HG03442 (cell line): ENCODE data around the gene TTC16.

Experiments used
- ATAC-seq: cut with Tn5 transposase; IDR thresholded peaks from one replicate; pipeline ENCODE4 v1.9.1; 2021; ENCODE audit warnings: mild to moderate bottlenecking, moderate library complexity; ENCODE audit not compliant: unreplicated experiment

Gene TTC16

DNA sequence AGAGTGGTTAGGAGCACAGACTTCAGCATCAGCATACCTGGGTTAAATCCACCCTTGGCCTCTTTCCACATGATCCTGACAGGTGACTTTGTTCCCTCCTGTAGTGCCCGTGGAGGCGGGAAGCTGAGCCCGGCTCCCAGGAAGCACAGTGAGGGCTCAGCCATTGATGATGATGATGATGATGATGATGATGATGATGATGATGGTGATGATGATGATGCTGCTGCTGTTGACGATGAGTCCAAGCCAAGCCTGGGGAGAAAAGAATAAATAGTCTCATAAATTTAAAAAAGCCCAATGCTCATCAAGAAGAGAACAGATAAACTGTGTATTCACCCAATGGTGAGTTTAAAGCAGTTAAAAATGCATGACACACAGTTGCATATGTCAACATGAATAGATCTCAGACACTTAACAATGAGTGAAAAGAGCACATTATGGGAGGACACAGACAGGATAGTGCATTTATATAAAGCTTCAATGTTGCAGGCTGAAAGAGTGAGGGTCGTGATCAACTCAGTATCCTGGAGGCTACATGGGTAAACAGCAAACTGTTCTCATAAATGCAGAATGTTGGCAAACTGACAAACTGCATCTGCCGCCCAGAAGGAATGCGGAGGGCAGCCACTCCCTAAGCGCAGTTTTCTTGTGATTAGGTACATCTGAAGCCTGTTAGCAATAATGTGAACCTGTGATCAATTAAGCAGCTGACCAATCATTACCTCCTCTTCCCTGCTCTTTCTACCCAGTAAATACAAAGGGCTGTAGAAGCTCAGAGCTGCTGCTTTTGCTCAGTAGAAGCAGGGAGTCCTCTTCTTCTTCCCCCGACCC is 20.8 kb upstream of the TTC16 start:
- no peak for ATAC-seq

DNA sequence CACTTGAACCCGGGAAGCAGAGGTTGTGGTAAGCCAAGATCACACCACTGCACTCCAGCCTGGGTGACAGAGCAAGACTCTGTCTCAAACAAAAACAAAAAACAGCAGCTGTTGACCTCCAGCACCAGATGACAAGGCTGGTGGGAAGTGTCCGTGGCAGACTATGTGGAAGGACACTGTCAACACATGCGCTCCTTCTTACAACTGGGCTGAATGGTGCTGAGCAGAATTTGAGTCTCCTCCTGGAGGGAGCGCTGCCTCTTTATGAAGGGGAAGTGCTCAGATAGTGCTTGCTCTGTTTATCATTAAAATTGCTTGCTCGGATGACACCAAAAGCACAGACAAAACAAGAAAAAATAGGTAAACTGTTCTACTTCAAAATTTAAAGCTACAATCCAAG is 18.3 kb upstream of the TTC16 start:
- ATAC-seq = no peak

DNA sequence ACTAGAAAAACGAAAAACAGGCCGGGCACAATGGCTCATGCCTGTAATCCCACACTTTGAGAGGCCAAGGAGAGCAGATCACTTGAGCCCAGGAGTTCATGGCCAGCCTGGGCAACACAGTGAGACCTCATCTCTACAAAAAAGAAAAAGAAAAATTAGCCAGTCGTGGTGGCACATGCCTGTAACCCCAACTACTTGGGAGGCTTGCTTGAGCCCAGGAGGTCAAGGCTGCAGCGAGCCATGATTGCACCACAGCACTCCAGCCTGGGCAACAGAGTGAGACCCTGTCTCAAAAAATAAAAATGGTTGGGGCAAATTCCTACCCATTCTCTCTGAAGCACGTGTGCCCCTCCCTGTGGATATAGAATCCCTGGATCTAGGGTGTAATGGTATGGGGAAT is 17.5 kb upstream of the TTC16 start:
- no peak for ATAC-seq

DNA sequence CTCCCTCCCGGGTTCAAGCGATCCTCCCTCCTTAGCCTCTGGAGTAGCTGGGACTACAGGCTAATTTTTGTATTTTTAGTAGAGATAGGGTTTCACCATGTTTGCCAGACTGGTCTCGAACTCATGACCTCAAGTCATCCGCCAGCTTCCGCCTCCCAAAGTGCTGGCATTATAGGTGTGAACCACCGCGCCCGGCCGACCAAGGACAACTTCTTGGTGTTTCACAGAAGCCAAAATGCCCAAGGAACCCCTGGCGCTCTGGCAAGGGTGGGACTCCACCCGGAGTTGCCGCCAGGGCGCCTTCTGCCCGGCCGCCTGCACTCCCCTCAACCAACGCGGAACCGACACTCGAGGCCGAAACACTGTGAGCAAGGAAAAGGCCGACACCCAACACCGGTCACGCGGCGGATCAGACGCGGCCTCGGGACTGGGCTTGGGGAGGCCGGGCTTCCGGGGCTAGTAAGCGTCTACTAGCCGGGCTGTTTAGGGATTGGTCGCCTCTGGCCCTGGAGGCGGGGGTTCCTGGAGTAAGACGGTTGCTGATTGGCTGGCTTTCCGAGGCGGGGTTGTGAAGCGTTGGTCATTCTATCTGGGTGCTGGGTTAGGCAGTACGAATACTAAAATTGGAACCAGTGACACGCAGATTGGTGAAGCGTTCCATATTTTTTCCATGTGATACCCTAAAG is 16.8 kb upstream of the TTC16 start:
- peak; percentile 72 for ATAC-seq

DNA sequence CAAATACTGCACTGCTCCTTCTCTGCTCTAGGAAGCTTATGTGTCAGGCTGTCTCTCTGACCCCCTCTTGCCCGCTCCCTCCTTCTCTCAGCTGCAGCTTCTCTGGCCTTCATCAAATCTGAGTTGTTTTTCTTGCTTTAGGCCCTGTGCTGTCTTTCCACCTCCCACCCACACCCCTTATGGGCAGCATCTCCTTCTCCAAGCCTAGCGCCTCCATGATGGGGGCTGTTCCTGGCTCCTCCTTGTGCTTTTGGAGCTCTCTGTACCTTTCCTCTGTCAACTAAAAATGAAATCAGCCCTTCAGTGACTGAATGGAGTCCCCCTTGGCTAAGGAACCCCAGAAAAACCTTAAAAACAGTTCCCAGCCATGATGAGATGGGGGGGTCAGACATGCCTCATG is 15.7 kb upstream of the TTC16 start:
- ATAC-seq = no peak

DNA sequence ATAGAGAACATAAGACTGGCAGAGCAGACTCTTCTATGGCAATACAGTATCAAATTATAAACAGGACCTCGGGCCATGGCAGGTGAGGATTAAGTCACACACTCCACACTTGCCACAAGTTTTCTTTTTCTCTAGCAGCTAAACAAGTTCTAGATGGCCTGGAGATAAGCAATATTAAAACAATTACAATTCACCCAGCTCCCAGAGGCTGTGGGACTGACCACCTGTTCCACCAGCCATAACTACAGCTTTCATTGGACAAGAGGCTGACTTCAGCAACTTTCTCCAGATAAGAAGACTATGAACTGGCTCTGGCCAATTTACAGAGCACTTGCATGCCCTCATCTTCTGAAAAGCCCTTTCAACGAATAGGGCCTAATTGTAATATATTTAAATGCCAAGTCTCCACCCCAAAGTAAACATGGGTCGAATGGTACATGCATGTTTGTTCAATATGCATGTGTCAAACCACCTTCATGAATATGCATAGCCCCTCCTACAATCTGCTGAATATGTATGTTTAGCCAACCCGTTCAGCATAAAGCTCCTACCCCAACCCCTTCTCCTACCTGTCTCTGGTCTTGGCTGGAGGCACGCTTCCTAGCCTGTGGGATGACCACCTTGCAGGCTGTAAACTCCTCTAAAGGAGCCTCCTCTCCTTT is 15.2 kb upstream of the TTC16 start:
- no peak for ATAC-seq

DNA sequence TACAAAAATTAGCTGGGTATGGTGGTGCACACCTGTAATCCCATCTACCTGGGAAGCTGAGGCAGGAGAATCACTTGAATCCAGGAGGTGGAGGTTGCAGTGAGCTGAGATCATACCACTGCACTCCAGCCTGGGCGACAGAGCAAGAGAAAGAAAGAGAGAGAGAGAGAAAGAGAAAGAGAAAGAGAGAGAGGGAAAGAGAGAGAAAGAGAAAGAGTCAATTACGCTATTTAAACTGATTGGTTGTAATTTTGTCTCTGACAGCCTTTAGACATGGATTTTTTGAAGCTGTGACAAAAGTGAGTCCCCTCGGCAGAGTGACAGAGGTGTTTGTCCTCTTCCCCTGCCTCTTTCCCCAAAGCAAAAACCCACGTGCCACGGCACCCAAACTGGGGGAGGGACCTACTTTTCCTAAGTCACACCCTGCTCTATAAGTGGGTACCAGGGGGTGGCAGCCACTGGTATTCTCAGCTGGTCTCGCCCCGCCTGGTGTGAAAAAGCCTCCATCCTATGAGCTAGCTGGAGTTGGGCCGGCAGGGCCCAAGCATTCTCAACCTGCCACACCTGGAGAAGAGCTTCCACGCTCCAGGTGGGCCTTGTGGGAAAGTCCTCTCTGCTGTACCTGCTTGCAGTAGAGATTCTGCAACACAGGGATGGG is 12.5 kb upstream of the TTC16 start:
- no peak for ATAC-seq

DNA sequence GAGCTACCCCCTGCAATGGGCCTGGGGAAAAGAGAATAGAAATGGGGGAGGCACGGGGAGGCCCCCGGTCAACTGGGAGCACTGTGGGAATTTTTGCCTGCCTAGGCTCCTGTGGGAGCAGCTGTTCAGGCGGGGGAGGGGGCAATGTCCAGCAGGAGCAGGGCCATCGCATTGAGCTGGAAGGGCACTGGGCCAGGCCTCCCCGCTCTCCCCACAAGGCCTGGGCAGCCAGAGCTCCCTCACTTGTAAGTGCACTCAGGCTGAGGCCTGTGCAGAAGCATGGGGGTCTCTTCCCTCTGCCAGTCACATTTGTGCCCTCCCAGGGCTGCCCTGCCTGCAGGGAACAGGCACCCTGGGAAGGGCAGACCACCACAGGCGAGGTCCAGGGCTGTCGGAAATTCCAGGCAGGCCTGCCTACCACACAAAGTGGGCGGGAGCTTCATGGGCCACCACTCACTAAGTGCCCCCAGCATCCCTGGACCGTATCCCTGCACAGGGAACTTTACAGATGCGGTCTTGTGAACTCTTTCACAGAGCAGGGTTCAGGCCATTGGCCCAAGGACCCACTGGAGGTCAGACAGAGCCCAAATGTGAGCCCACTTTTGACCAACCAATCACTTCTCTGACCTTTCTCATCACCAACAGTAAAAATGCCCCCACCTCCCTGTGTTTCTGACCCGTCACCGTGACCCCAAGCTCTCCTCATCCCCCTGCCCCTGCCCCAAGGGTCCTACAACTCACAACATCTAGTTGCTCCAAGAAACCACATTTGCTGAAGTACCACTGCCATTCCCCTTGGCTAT is 10.1 kb upstream of the TTC16 start:
- no peak for ATAC-seq

DNA sequence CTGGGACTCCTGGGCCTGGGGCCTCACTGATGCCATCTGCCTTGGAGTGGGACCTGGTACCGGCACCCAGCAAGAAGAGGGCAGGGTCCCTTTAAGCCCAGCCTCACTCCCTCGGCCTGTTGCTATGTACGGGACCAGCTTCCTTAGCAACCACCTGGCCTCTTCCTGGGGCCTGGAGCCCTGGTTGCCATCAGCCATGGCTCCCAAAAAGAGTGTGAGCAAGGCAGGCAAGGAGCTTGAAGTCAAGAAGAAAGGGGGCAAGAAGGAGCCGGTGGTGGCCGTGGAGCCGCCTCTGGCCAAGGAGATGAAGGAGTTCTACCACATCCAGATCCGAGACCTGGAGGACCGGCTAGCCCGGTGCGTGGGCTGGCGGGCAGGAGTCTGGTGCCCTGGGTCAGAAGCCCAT is 9.0 kb upstream of the TTC16 start, which contains the start of gene CFAP157:
CFAP157 (plus strand) TSS at position 153 of the 406 bp plus-strand sequence; CDS start at position 197, 44 bp downstream.
- no peak for ATAC-seq

DNA sequence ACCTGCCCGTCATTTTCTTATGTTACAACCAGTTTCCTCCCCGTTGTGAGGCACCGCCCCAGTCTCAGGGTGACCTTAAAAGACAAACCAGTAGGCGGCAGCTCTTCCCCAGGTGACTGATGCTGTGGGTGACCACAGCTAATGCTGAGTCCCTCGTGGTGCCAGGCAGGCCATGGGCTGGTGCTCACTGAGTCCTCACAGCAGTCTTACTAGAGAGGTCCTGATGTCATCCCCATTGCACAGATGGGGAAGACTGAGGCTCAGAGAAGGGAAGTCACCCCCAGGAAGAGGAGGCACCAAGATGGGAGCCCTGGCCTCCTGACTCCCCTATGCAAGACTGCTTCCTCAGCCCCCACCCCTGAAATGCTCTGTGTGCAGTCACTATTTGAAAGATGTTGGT is 8.1 kb upstream of the TTC16 start:
- ATAC-seq = no peak

DNA sequence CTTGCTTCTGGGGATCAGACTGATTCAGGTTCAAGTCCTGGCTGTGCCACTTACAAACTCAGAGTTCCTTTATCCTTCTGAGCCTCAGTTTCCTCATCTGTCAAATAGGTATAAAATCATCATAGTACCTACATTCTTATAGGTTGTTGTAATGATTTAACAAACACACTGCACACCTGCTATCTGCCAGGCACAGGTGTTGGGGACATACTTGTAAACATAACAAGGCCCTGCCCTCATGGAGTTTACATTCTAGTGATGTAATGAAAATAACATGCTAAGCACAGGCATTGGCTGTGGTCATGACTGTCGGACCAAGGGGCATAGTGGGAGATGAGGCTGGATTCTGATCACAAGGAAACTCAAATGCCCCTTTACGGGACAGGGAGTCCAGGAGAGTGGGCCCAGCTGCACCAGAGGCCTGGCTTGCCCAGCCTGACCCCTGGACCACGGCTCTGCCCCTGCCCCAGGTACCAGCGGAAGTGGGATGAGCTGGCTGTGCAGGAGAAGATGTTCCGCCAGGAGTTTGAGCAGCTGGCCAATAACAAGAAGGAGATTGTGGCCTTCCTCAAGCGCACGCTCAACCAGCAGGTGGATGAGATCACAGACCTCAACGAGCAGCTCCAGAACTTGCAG is 6.8 kb upstream of the TTC16 start:
- no peak for ATAC-seq

DNA sequence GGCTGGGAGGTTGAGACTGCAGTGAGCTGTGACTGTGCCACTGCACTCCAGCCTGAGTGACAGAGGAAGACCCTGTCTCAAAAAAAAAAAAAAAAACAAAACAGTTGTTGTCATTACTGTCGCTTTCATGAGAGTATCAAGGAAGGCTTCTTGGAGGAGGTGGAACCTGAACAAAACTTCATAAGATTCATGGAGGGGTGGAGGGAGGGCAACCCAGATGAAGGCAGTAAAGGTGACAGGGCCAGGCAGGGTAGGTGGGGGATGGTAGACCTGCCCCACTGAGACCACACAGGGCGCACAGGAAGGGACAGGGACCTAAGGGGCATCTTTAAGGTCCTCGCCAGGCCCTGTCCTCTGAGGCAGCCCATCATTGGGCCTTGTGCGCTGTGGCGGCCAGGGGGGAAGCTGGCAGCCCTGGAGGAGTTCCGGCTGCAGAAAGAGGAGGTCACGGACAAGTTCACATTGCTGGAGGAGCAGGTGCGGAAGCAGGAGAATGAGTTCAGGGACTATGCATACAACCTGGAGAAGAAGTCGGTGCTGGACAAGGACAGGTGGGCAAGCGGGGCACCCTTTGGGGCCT is 5.6 kb upstream of the TTC16 start:
- ATAC-seq = no peak

- no peak for ATAC-seq
Observed at GRCh38 chr9:127711226-127711701, 4.6 kb upstream of the TTC16 start.

- ATAC-seq = no peak
Observed at GRCh38 chr9:127711831-127712274, 4.0 kb upstream of the TTC16 start.

- ATAC-seq = no peak
Observed at GRCh38 chr9:127712371-127712770, 3.5 kb upstream of the TTC16 start.

DNA sequence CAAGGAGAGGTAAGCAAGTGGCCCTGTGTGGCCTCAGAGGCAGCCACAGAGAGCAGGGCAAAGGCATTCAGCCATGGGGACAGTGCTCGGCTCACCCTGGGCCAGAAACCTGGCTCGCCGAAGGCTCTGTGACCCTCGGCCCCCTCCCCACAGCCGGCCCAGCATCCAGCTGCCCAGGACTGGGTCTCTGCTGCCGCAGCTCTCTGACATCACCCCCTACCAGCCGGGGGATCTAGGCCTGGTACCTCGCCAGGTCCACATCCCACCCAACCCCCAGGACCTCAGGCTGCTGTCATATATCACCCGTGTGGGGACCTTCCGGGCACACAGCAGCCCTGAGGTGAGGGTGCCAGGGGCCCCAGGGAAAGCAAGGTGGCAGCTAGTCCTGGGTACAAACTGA is 3.0 kb upstream of the TTC16 start:
- no peak for ATAC-seq

- ATAC-seq = no peak
Observed at GRCh38 chr9:127714020-127714750, 1.7 kb upstream of the TTC16 start.

GRCh38 chr9:127714951-127715469 is 869 bp upstream of the TTC16 start:
- ATAC-seq = no peak
